OCI-LY7 (cell line): ENCODE results near the gene C16orf74.

Experiments
- CTCF ChIP-seq: fragments of 200-600 bp; sonication (generic); conservative IDR thresholded peaks from 2 replicates; pipeline ENCODE4 v1.5.1; 2014; ENCODE audit warnings: mild to moderate bottlenecking, antibody characterized with exemption, low read length, moderate library complexity, mixed read lengths
- EZH2phosphoT487 ChIP-seq: fragments of 200-600 bp; sonication (generic); IDR thresholded peaks from 2 replicates; pipeline ENCODE4 v1.6.1; 2018; ENCODE audit warnings: low read depth, borderline replicate concordance, mild to moderate bottlenecking, mixed run types, antibody characterized with exemption, low read length, moderate library complexity, mixed read lengths

- TF ChIP-seq CTCF = no peak
- TF ChIP-seq EZH2phosphoT487 = no peak
These were observed 82.0 kb downstream of the C16orf74 start for GRCh38 chr16:85668676-85669424.
